Skeletal muscle tissue (tissue), 4 donors: Measurements from ENCODE around the gene IGDCC3. TPM values are rescaled to one million over a fixed set of nuclear protein-coding genes. Genes with fewer than 3 reads are reported as not detected.

Experiments used
- H3K27ac ChIP-seq: one replicate; pipeline ENCODE4 v1.7.0; 2013; ENCODE audit warnings: mild to moderate bottlenecking, low read depth, low read length, inconsistent platforms
- H3K27me3 ChIP-seq, 3 donors: one replicate each; pipeline ENCODE4 v1.7.0; 2013; ENCODE audit warnings: low read length in 3 of 3; ENCODE audit not compliant: control insufficient read depth in 3 of 3, insufficient read depth in 3 of 3
- H3K36me3 ChIP-seq, 3 donors: one replicate each; pipeline ENCODE4 v1.7.0; 2013; ENCODE audit warnings: low read length in 3 of 3; ENCODE audit not compliant: control insufficient read depth in 3 of 3, insufficient read depth in 3 of 3
- H3K4me1 ChIP-seq, 3 donors: one replicate each; pipeline ENCODE4 v1.7.0; 2013; ENCODE audit warnings: low read length in 3 of 3, mild to moderate bottlenecking in 3 of 3; ENCODE audit not compliant: control insufficient read depth in 3 of 3, insufficient read depth in 3 of 3
- H3K4me3 ChIP-seq, 3 donors: one replicate each; pipeline ENCODE4 v1.7.0; 2013; ENCODE audit warnings: low read length in 3 of 3
- H3K9ac ChIP-seq, 3 donors: one replicate each; pipeline ENCODE4 v1.7.0; 2013; ENCODE audit warnings: low read length in 3 of 3, mild to moderate bottlenecking in 3 of 3, moderate library complexity in 2 of 3, low read depth in 1 of 3
- H3K9me3 ChIP-seq, 3 donors: one replicate each; pipeline ENCODE4 v1.7.0; 2013; ENCODE audit warnings: low read length in 3 of 3; ENCODE audit not compliant: control insufficient read depth in 3 of 3
- total RNA-seq: library from RNA; depleted of rRNA; stranded (reverse); fragments of >200 nt; gene quantifications from one replicate; pipeline ENCODE4 v1.2.3, GENCODE V29; 2014
- donor health status: Osteomylitis.

Gene IGDCC3
- total RNA-seq, 1 donor from 2014 or later: 1.0 TPM

DNA sequence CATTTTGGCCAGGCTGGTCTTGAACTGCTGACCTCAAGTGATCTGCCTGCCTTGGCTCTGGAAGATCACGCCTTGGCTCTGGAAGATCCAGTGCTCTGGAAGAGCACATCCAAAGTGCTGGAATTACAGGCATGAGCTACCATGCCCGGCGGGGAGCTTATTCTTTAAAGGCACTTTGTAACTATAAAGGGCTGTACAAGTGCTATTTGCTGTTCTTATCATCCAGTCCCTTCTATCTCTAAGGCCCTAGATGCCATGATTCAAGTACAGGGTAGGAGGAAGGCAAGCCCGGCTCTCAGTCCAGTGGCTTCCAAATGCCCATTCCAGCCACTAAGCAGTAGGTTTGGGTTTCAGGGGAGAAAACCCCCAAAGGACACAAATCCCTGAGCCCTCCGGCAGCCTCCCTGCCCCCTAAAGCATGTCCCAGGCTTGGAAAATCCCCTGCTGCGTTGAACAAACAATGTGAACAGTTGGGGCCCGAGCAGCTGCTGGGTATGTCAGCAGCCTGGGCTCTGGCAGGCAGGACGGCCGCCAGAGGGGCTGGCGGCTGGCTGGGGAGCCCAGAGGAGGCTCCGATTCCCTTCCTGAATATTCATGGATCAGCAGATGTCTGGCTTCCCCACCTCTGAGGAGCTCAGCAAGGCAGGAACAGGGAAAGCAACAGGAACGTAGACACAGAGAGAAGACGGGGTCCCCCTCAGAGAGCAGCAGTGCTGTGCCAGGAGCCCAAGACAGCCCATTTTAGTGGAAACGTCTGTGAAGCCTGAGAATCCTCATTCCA, 37.2 kb upstream of the IGDCC3 start:
- Histone ChIP-seq H3K4me3 (peak overlapping the region; percentile 50 to 54 (median 51)), H3K4me1 (peaks cover 49 to 75% (median 59%) of the 10 kb centered on the region in 3 donors), H3K9ac (peak overlapping the region; percentile 71 to 82 (median 73))

GRCh38 chr15:65413760-65414144, 36.0 kb upstream of the IGDCC3 start:
- peak overlapping the region in 1 of 3 donors; percentile 51 for H3K9ac ChIP-seq
- H3K27me3 ChIP-seq: no peaks in the 10 kb centered on the region
- H3K27ac ChIP-seq: peak overlapping the region; percentile 96
- H3K9me3 ChIP-seq: no peaks in the 10 kb centered on the region
- H3K4me1 ChIP-seq: peaks cover 51 to 86% (median 59%) of the 10 kb centered on the region in 3 donors
- no peak overlapping the region for H3K4me3 ChIP-seq
- H3K36me3 ChIP-seq: peaks cover 0 to 3% (median 0%) of the 10 kb centered on the region in 3 donors

More for the DNA sequence above, 37.2 kb upstream of the IGDCC3 start:
- Histone ChIP-seq H3K27me3 (no peaks in the 10 kb centered on the region), H3K36me3 (no peaks in the 10 kb centered on the region), H3K27ac (peak overlapping the region; percentile 96), H3K9me3 (no peaks in the 10 kb centered on the region)

DNA sequence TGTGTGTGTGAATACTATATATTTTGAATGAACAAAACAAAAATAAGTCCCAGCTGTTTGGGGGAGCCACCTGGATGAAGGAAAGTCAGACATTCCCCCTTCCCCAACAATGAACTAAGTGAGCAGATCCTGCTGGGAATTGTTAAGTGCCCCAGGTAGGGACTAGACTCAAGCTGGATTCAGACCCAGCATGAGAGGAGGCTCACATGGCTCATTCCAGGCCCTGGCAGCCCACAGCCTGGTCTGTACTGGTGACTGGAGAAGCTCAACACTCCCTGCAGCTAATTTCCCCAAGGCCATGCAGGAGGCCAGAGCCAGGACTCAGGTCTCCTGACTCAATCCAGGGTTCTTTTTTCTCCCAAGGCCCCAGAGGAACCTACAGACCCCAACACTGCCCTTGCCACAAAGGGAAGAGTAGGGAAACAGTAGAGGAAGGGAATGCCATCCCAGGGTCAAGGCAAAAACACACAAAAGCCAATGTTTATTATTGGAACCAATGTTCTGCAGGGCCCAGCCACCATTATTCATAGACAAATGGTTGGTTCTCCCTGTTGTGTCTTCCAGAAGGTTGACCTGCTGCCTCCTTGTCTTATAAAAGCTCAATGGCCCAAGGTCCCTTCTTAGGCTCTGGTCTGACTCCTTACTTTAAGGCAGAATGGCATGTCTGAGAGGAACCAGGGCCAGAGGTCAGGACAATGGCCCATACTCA, 35.4 kb upstream of the IGDCC3 start:
- H3K4me1 ChIP-seq: peaks cover 49 to 83% (median 56%) of the 10 kb centered on the region in 3 donors
- peak overlapping the region; percentile 96 for H3K27ac ChIP-seq
- H3K9ac ChIP-seq: no peak overlapping the region

GRCh38 chr15:65412556-65412955, 34.8 kb upstream of the IGDCC3 start:
- H3K9ac ChIP-seq: no peak overlapping the region
- H3K9me3 ChIP-seq: no peaks in the 10 kb centered on the region
- no peaks in the 10 kb centered on the region for H3K27me3 ChIP-seq
- H3K4me1 ChIP-seq: peaks cover 51 to 79% (median 52%) of the 10 kb centered on the region in 3 donors
- peaks cover 0 to 3% (median 0%) of the 10 kb centered on the region in 3 donors for H3K36me3 ChIP-seq
- no peak overlapping the region for H3K27ac ChIP-seq
- H3K4me3 ChIP-seq: no peak overlapping the region

More for the DNA sequence above, 35.4 kb upstream of the IGDCC3 start:
- Histone ChIP-seq H3K27me3 (no peaks in the 10 kb centered on the region), H3K9me3 (no peaks in the 10 kb centered on the region), H3K4me3 (no peak overlapping the region), H3K36me3 (peaks cover 0 to 3% (median 0%) of the 10 kb centered on the region in 3 donors)

DNA sequence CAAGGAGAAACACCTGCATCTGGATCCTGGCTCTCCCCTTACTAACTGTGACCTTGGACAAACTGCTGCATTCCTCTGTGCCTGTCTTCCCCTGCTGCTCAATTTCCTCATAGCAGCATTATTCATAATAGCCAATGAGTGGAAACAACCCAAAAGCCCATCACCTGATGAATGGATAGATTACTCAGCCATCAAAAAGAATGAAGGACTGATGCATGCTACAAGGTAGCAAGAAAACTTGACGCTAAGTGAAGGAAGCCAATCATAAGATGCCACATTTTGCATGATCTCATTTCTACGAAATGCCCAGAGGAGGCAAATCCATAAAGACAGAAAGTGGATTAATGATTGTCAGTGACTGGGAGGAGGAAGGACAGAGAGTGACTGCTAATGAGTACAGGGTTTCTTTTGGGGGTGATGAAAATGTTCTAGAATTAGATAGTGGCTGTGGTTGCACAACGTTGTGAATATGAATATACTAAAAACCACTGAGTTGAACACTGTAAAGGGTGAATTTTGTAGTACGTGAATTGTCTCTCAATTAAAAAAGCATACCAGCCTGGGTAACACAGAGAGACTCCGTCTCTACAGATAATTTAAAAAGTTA, 33.8 kb upstream of the IGDCC3 start:
- Histone ChIP-seq H3K4me3 (no peak overlapping the region), H3K36me3 (peaks cover 0 to 3% (median 0%) of the 10 kb centered on the region in 3 donors), H3K4me1 (peaks cover 46 to 74% (median 47%) of the 10 kb centered on the region in 3 donors), H3K27me3 (no peaks in the 10 kb centered on the region), H3K9me3 (no peaks in the 10 kb centered on the region), H3K27ac (peak overlapping the region; percentile 7), H3K9ac (peak overlapping the region in 1 of 3 donors; percentile 13)

GRCh38 chr15:65410972-65411371, 33.2 kb upstream of the IGDCC3 start:
- Histone ChIP-seq H3K9me3 (no peaks in the 10 kb centered on the region), H3K9ac (peak overlapping the region in 1 of 3 donors; percentile 10), H3K36me3 (peaks cover 0 to 3% (median 0%) of the 10 kb centered on the region in 3 donors), H3K27ac (peak overlapping the region; percentile 7), H3K4me3 (no peak overlapping the region), H3K4me1 (peaks cover 46 to 77% (median 47%) of the 10 kb centered on the region in 3 donors), H3K27me3 (no peaks in the 10 kb centered on the region)

GRCh38 chr15:65410036-65410435, 32.2 kb upstream of the IGDCC3 start:
- Histone ChIP-seq H3K36me3 (peaks cover 0 to 3% (median 0%) of the 10 kb centered on the region in 3 donors), H3K4me3 (no peak overlapping the region), H3K9me3 (no peaks in the 10 kb centered on the region), H3K9ac (no peak overlapping the region), H3K4me1 (peaks cover 40 to 72% (median 43%) of the 10 kb centered on the region in 3 donors), H3K27me3 (no peaks in the 10 kb centered on the region), H3K27ac (peak overlapping the region; percentile 75)

DNA sequence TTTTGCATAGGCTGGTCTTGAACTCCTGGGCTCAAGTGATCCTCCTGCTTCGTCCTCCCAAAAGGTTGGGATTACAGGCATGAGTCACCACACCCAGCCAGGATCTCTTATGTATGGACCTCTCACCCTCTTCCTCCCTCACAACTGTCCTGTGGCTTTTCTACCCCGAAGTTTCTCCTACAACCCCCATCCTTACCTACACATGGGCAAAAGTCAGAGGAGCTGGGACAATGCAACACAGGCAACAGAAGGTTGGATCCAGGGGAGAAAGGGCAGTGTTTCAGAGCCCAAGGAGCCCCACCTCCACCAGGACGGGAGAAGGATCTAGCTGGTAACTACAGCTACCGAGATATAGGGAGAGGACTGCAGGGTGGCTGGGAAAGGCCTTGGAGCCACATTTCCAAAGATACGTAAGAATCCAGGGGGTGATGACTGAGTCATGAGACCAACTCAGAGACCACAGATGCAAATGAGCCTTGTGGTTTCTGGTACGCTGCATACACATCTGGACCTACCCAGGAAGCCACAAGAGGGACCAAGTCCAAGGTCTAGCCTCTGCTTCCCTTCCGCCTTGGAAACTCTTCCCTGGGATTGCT, 31.3 kb upstream of the IGDCC3 start:
- no peak overlapping the region for H3K9ac ChIP-seq
- H3K36me3 ChIP-seq: peaks cover 0 to 3% (median 0%) of the 10 kb centered on the region in 3 donors
- H3K27ac ChIP-seq: peak overlapping the region; percentile 75
- peaks cover 32 to 66% (median 34%) of the 10 kb centered on the region in 3 donors for H3K4me1 ChIP-seq
- no peak overlapping the region for H3K4me3 ChIP-seq
- no peaks in the 10 kb centered on the region for H3K27me3 ChIP-seq
- H3K9me3 ChIP-seq: no peaks in the 10 kb centered on the region

- Histone ChIP-seq H3K9me3 (no peaks in the 10 kb centered on the region), H3K27me3 (no peaks in the 10 kb centered on the region), H3K9ac (no peak overlapping the region), H3K4me1 (peaks cover 26 to 63% (median 30%) of the 10 kb centered on the region in 3 donors), H3K4me3 (no peak overlapping the region), H3K36me3 (peaks cover 0 to 3% (median 0%) of the 10 kb centered on the region in 3 donors), H3K27ac (peak overlapping the region; percentile 75)
These were observed 30.7 kb upstream of the IGDCC3 start for GRCh38 chr15:65408324-65409035.
